Karpas-422 (cell line): Measurements from ENCODE around the gene LONP1. TPM values are rescaled to one million over a fixed set of nuclear protein-coding genes. Genes with fewer than 3 reads are reported as not detected.
"Not testable (repeated sequence)": the region's sequence is repeated elsewhere in the genome, so short reads cannot be mapped to it uniquely, and the experiment has no call there.

Experiments
- DNase-seq: peaks from one replicate; pipeline ENCODE4 v3.0.0-alpha.2; 2015
- H2AFZ ChIP-seq: fragments of 200-600 bp; sonication (generic); 2 replicates; pipeline ENCODE4 v1.6.1; 2014; ENCODE audit warnings: antibody characterized with exemption, low read length, mixed read lengths
- H3K27ac ChIP-seq: fragments of 200-600 bp; sonication (generic); 2 replicates; pipeline ENCODE4 v1.5.1; 2014; ENCODE audit warnings: mild to moderate bottlenecking, low read length, moderate library complexity
- H3K27me3 ChIP-seq: fragments of 200-600 bp; sonication (generic); 2 replicates; pipeline ENCODE4 v1.6.1; 2014; ENCODE audit warnings: low read length, mixed read lengths
- H3K36me3 ChIP-seq: fragments of 200-600 bp; sonication (generic); 2 replicates; pipeline ENCODE4 v1.6.1; 2014; ENCODE audit warnings: low read length, mixed read lengths; ENCODE audit not compliant: insufficient read depth
- H3K4me1 ChIP-seq: fragments of 200-600 bp; sonication (generic); 2 replicates; pipeline ENCODE4 v1.6.1; 2014; ENCODE audit warnings: mild to moderate bottlenecking, low read length, mixed read lengths
- H3K4me2 ChIP-seq: fragments of 200-600 bp; sonication (generic); 2 replicates; pipeline ENCODE4 v1.6.1; 2014; ENCODE audit warnings: low read length, low read depth, mild to moderate bottlenecking; ENCODE audit not compliant: poor library complexity, severe bottlenecking
- H3K4me3 ChIP-seq: fragments of 200-600 bp; sonication (generic); 2 replicates; pipeline ENCODE4 v1.5.1; 2014; ENCODE audit warnings: mild to moderate bottlenecking, antibody characterized with exemption, low read length, mixed read lengths
- H3K79me2 ChIP-seq: fragments of 200-600 bp; sonication (generic); 2 replicates; pipeline ENCODE4 v1.6.1; 2014; ENCODE audit warnings: mild to moderate bottlenecking, low read length, mixed read lengths
- H3K9ac ChIP-seq: fragments of 200-600 bp; sonication (generic); 2 replicates; pipeline ENCODE4 v1.6.0; 2014; ENCODE audit warnings: low read length
- H3K9me2 ChIP-seq: fragments of 200-600 bp; sonication (generic), shearing (Covaris generic); replicated peaks from 2 replicates; pipeline ENCODE4 v1.6.0; 2014; ENCODE audit warnings: mild to moderate bottlenecking, low read length, moderate library complexity; ENCODE audit not compliant: insufficient read depth
- H3K9me3 ChIP-seq: fragments of 300-700, 200-600 bp; sonication (generic); 2 replicates; pipeline ENCODE4 v1.6.1; 2014; ENCODE audit warnings: low read length, mixed read lengths
- H4K20me1 ChIP-seq: fragments of 200-600 bp; sonication (generic); 2 replicates; pipeline ENCODE4 v1.6.1; 2014; ENCODE audit warnings: mild to moderate bottlenecking, antibody characterized with exemption, low read length, low read depth; ENCODE audit not compliant: insufficient read depth
- total RNA-seq: library from RNA; depleted of rRNA; stranded (reverse); fragments of >200 nt; shearing (Covaris generic); gene quantifications from 2 replicates; pipeline ENCODE4 v1.2.3, GENCODE V29; 2014; ENCODE audit warnings: low replicate concordance

The LONP1 gene
- total RNA-seq, 1 experiment from 2014 or later = 65.7 TPM

GRCh38 chr19:5707576-5708575, 12.1 kb downstream of the LONP1 start:
- H3K9me2 ChIP-seq = no peaks in the 10 kb centered on the region
- H4K20me1 ChIP-seq = no peaks in the 10 kb centered on the region
- no peaks in the 10 kb centered on the region for H3K79me2 ChIP-seq
- no peak overlapping the region for H3K4me3 ChIP-seq
- no peak overlapping the region for H3K4me2 ChIP-seq
- H3K27ac ChIP-seq = no peak overlapping the region
- H3K4me1 ChIP-seq = no peaks in the 10 kb centered on the region
- no peak overlapping the region for H2AFZ ChIP-seq
- peaks cover 16% of the 10 kb centered on the region for H3K36me3 ChIP-seq
- no peak overlapping the region for H3K9ac ChIP-seq
- no peaks in the 10 kb centered on the region for H3K27me3 ChIP-seq
- DNase-seq = no peak
- H3K9me3 ChIP-seq = no peaks in the 10 kb centered on the region

DNA sequence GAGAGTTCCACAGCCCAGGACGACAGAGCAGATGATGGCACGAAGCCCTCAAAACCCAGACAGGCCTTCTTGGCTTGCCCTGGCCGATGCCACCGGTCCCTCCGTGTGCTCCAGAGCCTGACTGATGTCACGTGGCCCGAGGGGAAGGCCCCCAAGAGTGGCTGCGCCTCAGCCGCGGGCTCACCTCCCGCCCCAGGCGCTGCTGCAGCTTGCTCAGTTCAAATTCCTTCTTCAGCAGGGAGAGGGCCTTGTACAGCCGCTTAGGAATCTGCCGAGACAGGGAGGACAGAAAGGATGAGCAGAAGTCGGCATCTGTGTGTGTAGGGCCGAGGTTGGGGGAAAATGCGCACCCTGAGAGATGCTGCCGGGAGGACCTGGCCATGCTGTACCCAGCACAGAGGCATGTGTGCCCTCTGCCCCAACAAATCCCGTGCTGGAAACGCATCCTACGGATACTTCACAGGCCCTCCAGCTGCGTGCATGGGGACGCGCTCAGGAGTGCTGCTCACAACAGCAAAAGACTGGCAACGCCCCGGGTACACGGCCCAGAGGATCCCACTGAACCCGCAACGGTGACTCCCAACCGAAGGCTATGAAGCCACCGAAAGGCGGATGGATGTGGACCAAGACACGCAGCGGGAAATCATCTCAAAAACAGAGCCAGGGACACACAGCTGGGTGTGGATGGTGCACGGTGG, 12.9 kb downstream of the LONP1 start:
- H3K4me1 ChIP-seq = no peaks in the 10 kb centered on the region
- H3K27me3 ChIP-seq = no peaks in the 10 kb centered on the region
- H4K20me1 ChIP-seq = no peaks in the 10 kb centered on the region
- peaks cover 16% of the 10 kb centered on the region for H3K36me3 ChIP-seq
- no peaks in the 10 kb centered on the region for H3K9me2 ChIP-seq
- H3K4me2 ChIP-seq = no peak overlapping the region
- H3K79me2 ChIP-seq = no peaks in the 10 kb centered on the region
- H3K27ac ChIP-seq = no peak overlapping the region
- H3K4me3 ChIP-seq = no peak overlapping the region
- no peak for DNase-seq
- no peak overlapping the region for H2AFZ ChIP-seq
- no peak overlapping the region for H3K9ac ChIP-seq
- no peaks in the 10 kb centered on the region for H3K9me3 ChIP-seq

DNA sequence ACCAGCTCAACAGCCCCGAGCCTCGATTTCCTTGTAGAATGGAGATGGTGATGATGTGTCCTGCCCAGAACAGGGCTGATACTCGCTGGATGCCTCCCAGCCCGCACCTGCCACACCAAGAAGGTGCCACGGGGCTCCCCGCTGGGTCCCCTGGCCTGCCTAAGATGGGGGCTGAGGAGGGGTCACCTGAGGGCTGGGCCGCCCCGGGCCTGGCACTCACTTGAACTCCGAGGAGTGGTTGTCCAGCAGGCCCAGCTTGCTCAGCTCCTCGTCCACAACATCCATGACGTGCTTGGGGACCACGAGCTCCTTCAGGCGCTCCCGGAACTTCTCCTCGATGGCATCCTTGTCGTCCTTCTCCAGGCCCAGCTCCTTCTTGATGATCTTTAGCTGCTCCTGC, 14.4 kb downstream of the LONP1 start:
- no peak for DNase-seq
- H3K9me3 ChIP-seq = no peaks in the 10 kb centered on the region
- no peak overlapping the region for H3K27ac ChIP-seq
- no peaks in the 10 kb centered on the region for H3K27me3 ChIP-seq
- H3K79me2 ChIP-seq = no peaks in the 10 kb centered on the region
- H4K20me1 ChIP-seq = 0 out of 2 replicates have a peak, but pooled peaks cover 2% of the 10 kb centered on the region
- H3K9ac ChIP-seq = no peak overlapping the region
- H3K9me2 ChIP-seq = no peaks in the 10 kb centered on the region
- H3K4me3 ChIP-seq = no peak overlapping the region
- H3K4me2 ChIP-seq = no peak overlapping the region
- no peak overlapping the region for H2AFZ ChIP-seq
- peaks cover 13% of the 10 kb centered on the region for H3K36me3 ChIP-seq
- no peaks in the 10 kb centered on the region for H3K4me1 ChIP-seq

DNA sequence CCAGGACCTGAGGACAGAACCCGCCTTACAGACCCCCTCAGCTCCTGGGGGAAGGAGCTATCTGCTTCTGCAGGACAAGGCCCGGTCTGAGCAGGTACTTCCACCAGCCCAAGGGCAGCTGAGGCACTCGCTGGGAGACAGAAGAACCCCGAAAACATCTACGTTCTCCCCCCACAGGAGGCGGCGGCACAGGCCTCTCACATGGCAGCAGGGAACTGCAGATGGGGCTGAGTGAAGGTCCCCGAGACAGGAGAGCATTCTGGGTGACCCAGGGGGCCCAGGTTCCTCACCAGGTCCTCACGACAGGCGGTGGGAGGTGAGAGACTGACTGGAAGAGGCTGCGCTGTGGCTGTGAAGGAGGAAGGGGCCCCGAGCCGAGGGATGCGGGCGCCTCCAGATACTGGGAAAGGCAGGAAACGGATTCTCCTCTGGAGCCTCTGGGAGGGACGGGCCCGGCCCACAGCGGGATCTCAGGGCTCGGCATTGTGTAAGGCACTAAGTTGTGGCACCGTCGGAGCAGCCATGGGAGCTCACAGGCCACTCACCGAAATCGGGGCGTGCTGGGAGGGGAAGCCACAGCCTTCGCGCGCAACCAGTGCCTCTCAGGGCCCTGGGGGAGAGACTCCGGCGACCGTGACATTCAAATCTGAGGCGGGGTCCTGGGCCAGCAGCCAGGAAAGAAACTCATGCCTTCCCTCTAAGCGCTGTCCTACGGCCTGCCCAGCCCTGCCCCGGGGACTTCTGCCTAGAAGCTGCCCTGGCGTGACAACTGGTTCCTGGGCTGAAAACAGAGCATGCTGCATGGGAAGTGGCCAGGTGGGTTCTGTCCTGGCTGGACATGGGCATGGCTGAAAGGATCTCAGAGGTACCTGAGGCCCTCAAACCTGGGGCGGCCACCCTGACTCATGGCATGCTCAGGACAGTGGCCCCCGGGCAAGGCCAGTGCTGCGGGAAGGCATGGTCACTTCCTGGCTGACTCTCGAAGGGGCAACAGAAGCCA, 15.8 kb downstream of the LONP1 start:
- Histone ChIP-seq H3K27ac (no peak overlapping the region), H3K36me3 (peaks cover 13% of the 10 kb centered on the region), H3K4me3 (no peak overlapping the region), H3K27me3 (no peaks in the 10 kb centered on the region), H2AFZ (no peak overlapping the region), H3K9me3 (no peaks in the 10 kb centered on the region), H3K4me2 (no peak overlapping the region), H3K9me2 (no peaks in the 10 kb centered on the region), H3K79me2 (no peaks in the 10 kb centered on the region), H3K9ac (no peak overlapping the region), H3K4me1 (no peaks in the 10 kb centered on the region), H4K20me1 (0 out of 2 replicates have a peak, but pooled peaks cover 4% of the 10 kb centered on the region)
- no peak for DNase-seq

- H3K4me2 ChIP-seq, H3K27me3 ChIP-seq, H3K4me3 ChIP-seq, H3K9ac ChIP-seq, H3K9me3 ChIP-seq, H3K27ac ChIP-seq, H3K9me2 ChIP-seq, H3K79me2 ChIP-seq, H3K4me1 ChIP-seq, DNase-seq, H2AFZ ChIP-seq: not testable (repeated sequence)
- Histone ChIP-seq H4K20me1 (peaks cover 11% of the 10 kb centered on the region; the same call in 1 of the 2 replicates), H3K36me3 (peaks cover 13% of the 10 kb centered on the region)
Observed at GRCh38 chr19:5702053-5702410, 17.9 kb downstream of the LONP1 start.

DNA sequence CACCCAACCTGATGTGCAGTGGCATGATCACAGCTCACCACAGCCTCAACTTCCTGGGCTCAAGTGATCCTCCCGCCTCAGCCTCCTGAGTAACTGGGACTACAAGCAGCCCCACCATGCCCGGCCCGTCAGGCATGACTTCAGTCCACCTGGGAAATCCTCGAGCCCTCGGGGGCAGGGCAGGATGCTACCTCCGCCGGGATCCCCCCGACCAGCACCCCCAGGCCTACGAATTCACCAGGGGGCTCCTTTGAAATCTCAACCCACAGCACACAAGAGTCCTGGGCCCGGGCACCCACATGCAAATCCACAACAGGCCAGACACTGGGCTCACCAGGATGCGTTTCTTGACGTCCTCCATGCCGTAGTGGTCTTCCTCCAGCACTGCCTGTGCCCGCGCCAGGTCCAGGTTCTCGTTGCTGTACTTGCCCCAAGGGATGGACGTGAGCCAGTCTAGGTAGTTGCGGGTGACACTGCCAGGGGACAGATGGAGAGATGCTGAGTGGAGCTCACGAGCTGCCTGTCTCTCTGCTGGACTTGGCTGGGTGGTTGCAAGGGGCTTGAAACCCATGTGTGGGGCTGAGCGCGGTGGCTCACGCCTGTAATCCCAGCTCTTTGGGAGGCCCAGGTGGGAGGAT, 19.4 kb downstream of the LONP1 start:
- Histone ChIP-seq H3K4me1 (no peaks in the 10 kb centered on the region), H2AFZ (no peak overlapping the region), H3K27me3 (no peaks in the 10 kb centered on the region), H3K9me3 (no peaks in the 10 kb centered on the region), H3K79me2 (no peaks in the 10 kb centered on the region), H3K9me2 (no peaks in the 10 kb centered on the region), H3K4me3 (no peak overlapping the region), H4K20me1 (peaks cover 17% of the 10 kb centered on the region; the same call in 1 of the 2 replicates), H3K27ac (no peak overlapping the region), H3K9ac (no peak overlapping the region), H3K36me3 (peaks cover 10% of the 10 kb centered on the region), H3K4me2 (no peak overlapping the region)
- DNase-seq = no peak

GRCh38 chr19:5698635-5699422, 21.1 kb downstream of the LONP1 start:
- Histone ChIP-seq H3K27ac (no peak overlapping the region), H3K4me3 (no peak overlapping the region), H2AFZ (no peak overlapping the region), H4K20me1 (peaks cover 31% of the 10 kb centered on the region), H3K4me2 (no peak overlapping the region), H3K79me2 (peaks cover 5% of the 10 kb centered on the region), H3K4me1 (no peaks in the 10 kb centered on the region), H3K9me3 (no peaks in the 10 kb centered on the region), H3K27me3 (no peaks in the 10 kb centered on the region), H3K9ac (no peak overlapping the region), H3K36me3 (peaks cover 8% of the 10 kb centered on the region), H3K9me2 (no peaks in the 10 kb centered on the region)
- no peak for DNase-seq
